OCI-LY7 (cell line): Measurements from ENCODE around the gene CDR2. TPM values are rescaled to one million over a fixed set of nuclear protein-coding genes. Genes with fewer than 3 reads are reported as not detected.
"Not testable (repeated sequence)": the region's sequence is repeated elsewhere in the genome, so short reads cannot be mapped to it uniquely, and the experiment has no call there.

Source experiments
- BruUV-seq: library from RNA; stranded (reverse); fragments of 400-500 nt; replicated peaks from 2 replicates; lab custom pipeline; 2021; lab: Mats Ljungman, UMichigan
- CTCF ChIA-PET: fragments of 300-600 bp; sonication (Branson Sonifier 250); formaldehyde crosslinking; loops from one replicate; lab custom pipeline; 2022; ENCODE audit warnings: antibody characterized with exemption; ENCODE audit not compliant: unreplicated experiment; lab: Charles Lee
- POLR2A ChIA-PET: fragments of 300-600 bp; sonication (Branson Sonifier 250); formaldehyde crosslinking; loops from one replicate; lab custom pipeline; 2022; ENCODE audit warnings: antibody characterized with exemption; lab: Charles Lee
- DNase-seq: peaks from one replicate; pipeline ENCODE4 v3.0.0-alpha.2; 2015; ENCODE audit warnings: low spot score
- H2AFZ ChIP-seq: fragments of 200-600 bp; sonication (generic), shearing (Covaris generic); 2 replicates; pipeline ENCODE4 v1.6.1; 2014; ENCODE audit warnings: mild to moderate bottlenecking, antibody characterized with exemption, low read length, moderate library complexity
- H3K27ac ChIP-seq: fragments of 200-600 bp; sonication (generic); 2 replicates; pipeline ENCODE4 v1.5.1; 2014; ENCODE audit warnings: mixed run types, low read depth, mild to moderate bottlenecking, moderate library complexity, low read length, inconsistent platforms; ENCODE audit not compliant: poor library complexity, severe bottlenecking
- H3K36me3 ChIP-seq: fragments of 200-600 bp; sonication (generic); 2 replicates; pipeline ENCODE4 v1.6.1; 2014; ENCODE audit warnings: mild to moderate bottlenecking, antibody characterized with exemption, low read length, moderate library complexity, mixed read lengths; ENCODE audit not compliant: insufficient read depth
- H3K4me1 ChIP-seq: fragments of 200-600 bp; sonication (generic); 2 replicates; pipeline ENCODE4 v1.5.1; 2014; ENCODE audit warnings: mild to moderate bottlenecking, low read length; ENCODE audit not compliant: insufficient read depth, poor library complexity, severe bottlenecking
- H3K4me2 ChIP-seq: fragments of 200-600 bp; sonication (generic); 2 replicates; pipeline ENCODE4 v1.6.1; 2014; ENCODE audit warnings: mild to moderate bottlenecking, low read length
- H3K4me3 ChIP-seq: fragments of 200-600 bp; sonication (generic); 2 replicates; pipeline ENCODE4 v1.5.1; 2014; ENCODE audit warnings: mild to moderate bottlenecking, low read depth, low read length; ENCODE audit not compliant: poor library complexity, severe bottlenecking
- H3K79me2 ChIP-seq: fragments of 200-600 bp; sonication (generic); 2 replicates; pipeline ENCODE4 v1.6.1; 2016; ENCODE audit warnings: low read depth, mild to moderate bottlenecking, low read length, moderate library complexity, mixed read lengths; ENCODE audit not compliant: insufficient read depth
- H3K9me2 ChIP-seq: fragments of 200-600 bp; sonication (generic); 2 replicates; pipeline ENCODE4 v1.6.1; 2016; ENCODE audit warnings: mild to moderate bottlenecking, low read length, mixed read lengths; ENCODE audit not compliant: insufficient read depth
- H3K9me3 ChIP-seq: fragments of 200-600 bp; sonication (generic); 2 replicates; pipeline ENCODE4 v1.6.1; 2014; ENCODE audit warnings: mild to moderate bottlenecking, mixed run types, low read length, mixed read lengths
- H4K20me1 ChIP-seq: fragments of 200-600 bp; sonication (generic); 2 replicates; pipeline ENCODE4 v1.6.1; 2014; ENCODE audit warnings: mild to moderate bottlenecking, antibody characterized with exemption, low read length, moderate library complexity, mixed read lengths; ENCODE audit not compliant: insufficient read depth
- CTCF ChIP-seq: fragments of 200-600 bp; sonication (generic); conservative IDR thresholded peaks from 2 replicates; pipeline ENCODE4 v1.5.1; 2014; ENCODE audit warnings: mild to moderate bottlenecking, antibody characterized with exemption, low read length, moderate library complexity, mixed read lengths
- EZH2phosphoT487 ChIP-seq: fragments of 200-600 bp; sonication (generic); IDR thresholded peaks from 2 replicates; pipeline ENCODE4 v1.6.1; 2018; ENCODE audit warnings: low read depth, borderline replicate concordance, mild to moderate bottlenecking, mixed run types, antibody characterized with exemption, low read length, moderate library complexity, mixed read lengths
- intact Hi-C: fragments of 100-400 bp; cut with micrococcal nuclease; formaldehyde crosslinking; loops from one replicate; pipeline ENCODE4 v1.10.0; 2022; ENCODE audit not compliant: unreplicated experiment
- total RNA-seq, 2 experiments: library from RNA; depleted of rRNA in 1 of 2; stranded (reverse); fragments of >200 nt in 1 of 2; shearing (Covaris generic) in 1 of 2; gene quantifications; 2 replicates each; pipeline ENCODE4 v1.2.3, GENCODE V29; 2014 to 2022

CDR2 gene
- total RNA-seq, 2 experiments from 2014 or later = 33.0 to 38.3 TPM

- ChIA-PET CTCF (no interaction called here), POLR2A (interaction anchor here (0.9 kb wide), 1 partner anchor 38 kb away, joined by 5 read pairs; no protein-coding TSS in a partner anchor)
- Histone ChIP-seq H3K36me3 (peaks cover 87% of the 10 kb centered on the region), H3K27ac (no peak overlapping the region), H2AFZ (no peak overlapping the region), H3K4me1 (peaks cover 9% of the 10 kb centered on the region), H4K20me1 (peaks cover 5% of the 10 kb centered on the region), H3K4me2 (no peak overlapping the region), H3K9me3 (no peaks in the 10 kb centered on the region), H3K79me2 (peaks cover 36% of the 10 kb centered on the region), H3K4me3 (no peak overlapping the region), H3K9me2 (no peaks in the 10 kb centered on the region)
- BruUV-seq = no TSS peak
- intact Hi-C loops = no loop called here
- DNase-seq = no peak
- no peak for TF ChIP-seq EZH2phosphoT487
- no peak for TF ChIP-seq CTCF
Observed at GRCh38 chr16:22304411-22304810, 70.0 kb downstream of the CDR2 start.

GRCh38 chr16:22302776-22303363 lies 71.5 kb downstream of the CDR2 start:
- ChIA-PET POLR2A (no interaction called here), CTCF (no interaction called here)
- Histone ChIP-seq H3K9me2 (no peaks in the 10 kb centered on the region), H3K4me2 (no peak overlapping the region), H3K36me3 (peaks cover 81% of the 10 kb centered on the region), H2AFZ (no peak overlapping the region), H3K4me1 (peaks cover 15% of the 10 kb centered on the region), H3K4me3 (no peak overlapping the region), H4K20me1 (peaks cover 10% of the 10 kb centered on the region), H3K9me3 (no peaks in the 10 kb centered on the region), H3K27ac (no peak overlapping the region), H3K79me2 (peaks cover 52% of the 10 kb centered on the region)
- DNase-seq = no peak
- intact Hi-C loops = no loop called here
- no TSS peak for BruUV-seq
- TF ChIP-seq EZH2phosphoT487 = no peak

GRCh38 chr16:22301423-22301822 lies 73.0 kb downstream of the CDR2 start:
- H3K9me3 ChIP-seq, POLR2A ChIA-PET, DNase-seq, H3K9me2 ChIP-seq, intact Hi-C loops, H3K4me3 ChIP-seq, BruUV-seq, H2AFZ ChIP-seq, H3K4me2 ChIP-seq, H3K27ac ChIP-seq, CTCF ChIA-PET: not testable (repeated sequence)
- peaks cover 68% of the 10 kb centered on the region for H3K36me3 ChIP-seq
- peaks cover 16% of the 10 kb centered on the region for H3K4me1 ChIP-seq
- H3K79me2 ChIP-seq = peaks cover 57% of the 10 kb centered on the region
- H4K20me1 ChIP-seq = peaks cover 10% of the 10 kb centered on the region
